Neural cell (in vitro differentiated cells): ENCODE results near the gene GABRG3. TPM values are rescaled to one million over a fixed set of nuclear protein-coding genes. Genes with fewer than 3 reads are reported as not detected.

ENCODE experiments used
- H2AFZ ChIP-seq: fragments of 200-600, 300-800 bp; sonication (generic), shearing (Covaris generic); 2 replicates; pipeline ENCODE4 v1.6.0; 2014; ENCODE audit warnings: low read depth, mild to moderate bottlenecking, antibody characterized with exemption, low read length, moderate library complexity
- H3F3A ChIP-seq: fragments of 200-600 bp; shearing (Covaris generic); 2 replicates; pipeline ENCODE4 v1.6.1; 2016; ENCODE audit warnings: mild to moderate bottlenecking, moderate library complexity, mixed read lengths, antibody characterized with exemption, low read length; ENCODE audit not compliant: insufficient read depth, poor library complexity, severe bottlenecking
- H3K27ac ChIP-seq: fragments of 200-600, 300-800 bp; sonication (generic), shearing (Covaris generic); 2 replicates; pipeline ENCODE4 v1.5.1; 2014; ENCODE audit warnings: mild to moderate bottlenecking, low read length, moderate library complexity
- H3K27me3 ChIP-seq: fragments of 300-800, 200-600 bp; sonication (generic), shearing (Covaris generic); 2 replicates; pipeline ENCODE4 v1.6.0; 2014; ENCODE audit warnings: mild to moderate bottlenecking, low read depth, low read length, moderate library complexity; ENCODE audit not compliant: insufficient read depth
- H3K36me3 ChIP-seq: fragments of 300-800, 200-600 bp; sonication (generic), shearing (Covaris generic); 2 replicates; pipeline ENCODE4 v1.5.1; 2014; ENCODE audit warnings: mild to moderate bottlenecking, antibody characterized with exemption, low read length, moderate library complexity; ENCODE audit not compliant: insufficient read depth
- H3K4me2 ChIP-seq: fragments of 300-800, 200-600 bp; sonication (generic), shearing (Covaris generic); 2 replicates; pipeline ENCODE4 v1.6.0; 2014; ENCODE audit warnings: mild to moderate bottlenecking, low read length
- H3K4me3 ChIP-seq: fragments of 300-800, 200-600 bp; sonication (generic), shearing (Covaris generic); 2 replicates; pipeline ENCODE4 v1.5.1; 2014; ENCODE audit warnings: mild to moderate bottlenecking, low read length, moderate library complexity
- H3K79me2 ChIP-seq: fragments of 200-600 bp; shearing (Covaris generic); replicated peaks from 2 replicates; pipeline ENCODE4 v1.6.0; 2014; ENCODE audit warnings: mild to moderate bottlenecking, low read length, moderate library complexity; ENCODE audit not compliant: insufficient read depth
- H3K9ac ChIP-seq: fragments of 300-800, 200-600 bp; sonication (generic), shearing (Covaris generic); 2 replicates; pipeline ENCODE4 v1.6.1; 2016; ENCODE audit warnings: mild to moderate bottlenecking, low read length, mixed read lengths
- H3K9me2 ChIP-seq: fragments of 200-600 bp; shearing (Covaris generic); 2 replicates; pipeline ENCODE4 v1.6.1; 2016; ENCODE audit warnings: mild to moderate bottlenecking, low read length, mixed read lengths; ENCODE audit not compliant: insufficient read depth
- H3K9me3 ChIP-seq: fragments of 200-600, 300-800 bp; sonication (generic), shearing (Covaris generic); 2 replicates; pipeline ENCODE4 v1.6.1; 2016; ENCODE audit warnings: mild to moderate bottlenecking, mixed run types, low read length, moderate library complexity, mixed read lengths
- H4K20me1 ChIP-seq: fragments of 200-600 bp; shearing (Covaris generic); 2 replicates; pipeline ENCODE4 v1.6.1; 2016; ENCODE audit warnings: mild to moderate bottlenecking, mixed run types; ENCODE audit not compliant: insufficient read depth
- EP300 ChIP-seq: fragments of 450-650 bp; conservative IDR thresholded peaks from 2 replicates; pipeline ENCODE4 v1.6.1; 2014; ENCODE audit warnings: antibody characterized with exemption, mild to moderate bottlenecking, moderate library complexity; ENCODE audit not compliant: poor library complexity, severe bottlenecking
- EZH2 ChIP-seq: fragments of 200-600, 300-800 bp; shearing (Covaris generic), sonication (generic); IDR thresholded peaks from 2 replicates; pipeline ENCODE4 v1.6.1; 2014; ENCODE audit warnings: antibody characterized with exemption, low read length, borderline replicate concordance, mild to moderate bottlenecking; ENCODE audit not compliant: insufficient read depth, poor library complexity, severe bottlenecking
- MXI1 ChIP-seq: fragments of 450-650 bp; conservative IDR thresholded peaks from 2 replicates; pipeline ENCODE4 v1.6.1; 2014; ENCODE audit warnings: antibody characterized with exemption, mild to moderate bottlenecking; ENCODE audit not compliant: poor library complexity, severe bottlenecking
- POLR2AphosphoS5 ChIP-seq: IDR thresholded peaks from 2 replicates; pipeline ENCODE4 v1.6.1; 2012
- RAD21 ChIP-seq: fragments of 450-650 bp; conservative IDR thresholded peaks from 2 replicates; pipeline ENCODE4 v1.6.1; 2014; ENCODE audit warnings: antibody characterized with exemption, mild to moderate bottlenecking, moderate library complexity
- TAF1 ChIP-seq: IDR thresholded peaks from 2 replicates; pipeline ENCODE4 v1.6.1; 2012; ENCODE audit warnings: low read depth
- polyA plus RNA-seq: library from polyadenylated mRNA; depleted of rRNA; stranded (reverse); fragments of >200 nt; gene quantifications from 2 replicates; pipeline ENCODE4 v1.2.3, GENCODE V29; 2014
- TF ChIP-seq, protein P1 (sequence below): fragments of 450-650 bp; IDR thresholded peaks from 2 replicates; pipeline ENCODE4 v1.5.1; 2014; ENCODE audit warnings: antibody characterized with exemption, mild to moderate bottlenecking, moderate library complexity; ENCODE audit not compliant: poor library complexity, severe bottlenecking
- TF ChIP-seq, protein P2 (sequence below): IDR thresholded peaks from 2 replicates; pipeline ENCODE4 v1.6.1; 2012; ENCODE audit warnings: borderline replicate concordance

The GABRG3 gene
- polyA plus RNA-seq, 1 donor from 2014 or later = 1.2 TPM

DNA sequence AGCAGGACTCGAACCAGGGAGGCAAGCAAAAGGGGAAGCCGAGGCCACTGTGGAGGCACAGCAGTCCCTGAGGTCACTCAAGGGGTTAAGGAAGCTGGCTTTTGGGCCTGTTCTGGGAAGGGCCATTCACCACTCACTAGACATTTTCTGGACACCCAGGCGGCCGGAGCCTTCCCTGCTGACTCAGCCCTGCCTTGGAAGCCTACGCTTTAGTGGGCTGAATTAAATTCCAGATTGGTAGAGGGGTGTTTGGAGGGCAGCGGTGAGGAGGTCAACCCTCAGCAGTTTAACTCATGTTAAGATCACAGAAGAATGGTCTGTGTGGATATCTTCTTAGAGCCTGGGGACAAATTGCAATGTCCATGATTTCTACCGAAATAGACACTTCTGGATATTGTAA is 152.8 kb downstream of the GABRG3 start:
- TF ChIP-seq TAF1 (no peak), POLR2AphosphoS5 (no peak), EP300 (no peak), MXI1 (no peak), RAD21 (no peak)
- TF ChIP-seq, protein P1, sequence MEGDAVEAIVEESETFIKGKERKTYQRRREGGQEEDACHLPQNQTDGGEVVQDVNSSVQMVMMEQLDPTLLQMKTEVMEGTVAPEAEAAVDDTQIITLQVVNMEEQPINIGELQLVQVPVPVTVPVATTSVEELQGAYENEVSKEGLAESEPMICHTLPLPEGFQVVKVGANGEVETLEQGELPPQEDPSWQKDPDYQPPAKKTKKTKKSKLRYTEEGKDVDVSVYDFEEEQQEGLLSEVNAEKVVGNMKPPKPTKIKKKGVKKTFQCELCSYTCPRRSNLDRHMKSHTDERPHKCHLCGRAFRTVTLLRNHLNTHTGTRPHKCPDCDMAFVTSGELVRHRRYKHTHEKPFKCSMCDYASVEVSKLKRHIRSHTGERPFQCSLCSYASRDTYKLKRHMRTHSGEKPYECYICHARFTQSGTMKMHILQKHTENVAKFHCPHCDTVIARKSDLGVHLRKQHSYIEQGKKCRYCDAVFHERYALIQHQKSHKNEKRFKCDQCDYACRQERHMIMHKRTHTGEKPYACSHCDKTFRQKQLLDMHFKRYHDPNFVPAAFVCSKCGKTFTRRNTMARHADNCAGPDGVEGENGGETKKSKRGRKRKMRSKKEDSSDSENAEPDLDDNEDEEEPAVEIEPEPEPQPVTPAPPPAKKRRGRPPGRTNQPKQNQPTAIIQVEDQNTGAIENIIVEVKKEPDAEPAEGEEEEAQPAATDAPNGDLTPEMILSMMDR = no peak
- TF ChIP-seq, protein P2, sequence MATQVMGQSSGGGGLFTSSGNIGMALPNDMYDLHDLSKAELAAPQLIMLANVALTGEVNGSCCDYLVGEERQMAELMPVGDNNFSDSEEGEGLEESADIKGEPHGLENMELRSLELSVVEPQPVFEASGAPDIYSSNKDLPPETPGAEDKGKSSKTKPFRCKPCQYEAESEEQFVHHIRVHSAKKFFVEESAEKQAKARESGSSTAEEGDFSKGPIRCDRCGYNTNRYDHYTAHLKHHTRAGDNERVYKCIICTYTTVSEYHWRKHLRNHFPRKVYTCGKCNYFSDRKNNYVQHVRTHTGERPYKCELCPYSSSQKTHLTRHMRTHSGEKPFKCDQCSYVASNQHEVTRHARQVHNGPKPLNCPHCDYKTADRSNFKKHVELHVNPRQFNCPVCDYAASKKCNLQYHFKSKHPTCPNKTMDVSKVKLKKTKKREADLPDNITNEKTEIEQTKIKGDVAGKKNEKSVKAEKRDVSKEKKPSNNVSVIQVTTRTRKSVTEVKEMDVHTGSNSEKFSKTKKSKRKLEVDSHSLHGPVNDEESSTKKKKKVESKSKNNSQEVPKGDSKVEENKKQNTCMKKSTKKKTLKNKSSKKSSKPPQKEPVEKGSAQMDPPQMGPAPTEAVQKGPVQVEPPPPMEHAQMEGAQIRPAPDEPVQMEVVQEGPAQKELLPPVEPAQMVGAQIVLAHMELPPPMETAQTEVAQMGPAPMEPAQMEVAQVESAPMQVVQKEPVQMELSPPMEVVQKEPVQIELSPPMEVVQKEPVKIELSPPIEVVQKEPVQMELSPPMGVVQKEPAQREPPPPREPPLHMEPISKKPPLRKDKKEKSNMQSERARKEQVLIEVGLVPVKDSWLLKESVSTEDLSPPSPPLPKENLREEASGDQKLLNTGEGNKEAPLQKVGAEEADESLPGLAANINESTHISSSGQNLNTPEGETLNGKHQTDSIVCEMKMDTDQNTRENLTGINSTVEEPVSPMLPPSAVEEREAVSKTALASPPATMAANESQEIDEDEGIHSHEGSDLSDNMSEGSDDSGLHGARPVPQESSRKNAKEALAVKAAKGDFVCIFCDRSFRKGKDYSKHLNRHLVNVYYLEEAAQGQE = no peak
- Histone ChIP-seq H4K20me1 (no peaks in the 10 kb centered on the region), H3K79me2 (no peaks in the 10 kb centered on the region), H3K4me3 (no peak overlapping the region), H3K36me3 (no peaks in the 10 kb centered on the region), H3K9ac (no peak overlapping the region), H3K9me2 (no peaks in the 10 kb centered on the region), H3K27ac (no peak overlapping the region), H3K4me2 (no peak overlapping the region), H2AFZ (no peak overlapping the region), H3F3A (no peaks in the 10 kb centered on the region), H3K9me3 (no peaks in the 10 kb centered on the region), H3K27me3 (no peaks in the 10 kb centered on the region)

DNA sequence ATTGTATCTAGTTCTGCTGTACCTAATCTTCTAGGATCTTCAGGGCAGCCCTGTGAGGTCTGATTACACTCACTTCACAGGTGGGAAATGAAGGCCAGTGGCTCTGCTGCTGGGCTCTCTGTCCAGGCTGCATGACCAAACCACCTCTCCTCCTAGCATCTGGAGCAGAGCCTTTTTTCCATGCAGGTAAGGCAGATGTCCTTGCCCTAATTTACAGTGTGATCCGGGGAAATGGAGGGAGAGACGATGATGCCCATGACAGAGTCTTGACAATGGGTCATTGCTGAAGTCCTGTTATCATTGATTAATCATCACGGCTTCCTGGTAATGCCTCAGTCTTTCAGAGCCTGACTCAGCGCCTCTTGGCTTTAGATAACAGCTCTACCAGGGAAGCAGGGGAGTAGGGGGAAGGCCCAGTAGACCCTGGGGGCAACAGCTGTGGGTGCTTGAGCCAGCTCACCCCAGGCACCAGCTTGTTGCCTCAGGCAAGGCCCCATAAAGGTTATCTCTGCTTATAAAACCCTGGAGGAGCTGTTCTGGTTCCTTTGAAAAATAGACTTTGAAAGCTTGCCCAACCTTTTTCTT is 153.4 kb downstream of the GABRG3 start:
- no peak overlapping the region for H3K4me2 ChIP-seq
- TF ChIP-seq EZH2 = no peak
- TF ChIP-seq, protein P2 = no peak
- TF ChIP-seq TAF1 = no peak
- no peak for TF ChIP-seq EP300
- TF ChIP-seq MXI1 = no peak
- no peak overlapping the region for H3K4me3 ChIP-seq
- H3K9ac ChIP-seq = no peak overlapping the region
- no peaks in the 10 kb centered on the region for H3F3A ChIP-seq
- no peak overlapping the region for H2AFZ ChIP-seq
- no peaks in the 10 kb centered on the region for H4K20me1 ChIP-seq
- no peaks in the 10 kb centered on the region for H3K79me2 ChIP-seq
- no peaks in the 10 kb centered on the region for H3K9me3 ChIP-seq
- H3K27me3 ChIP-seq = no peaks in the 10 kb centered on the region
- no peaks in the 10 kb centered on the region for H3K9me2 ChIP-seq
- H3K36me3 ChIP-seq = no peaks in the 10 kb centered on the region
- H3K27ac ChIP-seq = no peak overlapping the region
